Smooth muscle cell (in vitro differentiated cells): ENCODE data around the gene PRKN. TPM values are rescaled to one million over a fixed set of nuclear protein-coding genes. Genes with fewer than 3 reads are reported as not detected.
"Not testable (repeated sequence)": the region's sequence is repeated elsewhere in the genome, so short reads cannot be mapped to it uniquely, and the experiment has no call there.

Source experiments
- DNase-seq: peaks from one replicate; lab custom pipeline; 2025; ENCODE audit not compliant: unreplicated experiment; lab: John Stamatoyannopoulos, UW
- H2AFZ ChIP-seq: fragments of 200-600 bp; sonication (generic); 2 replicates; pipeline ENCODE4 v1.6.0; 2016; ENCODE audit warnings: antibody characterized with exemption, low read depth, mild to moderate bottlenecking
- H3F3A ChIP-seq: fragments of 200-600 bp; sonication (generic); 2 replicates; pipeline ENCODE4 v1.6.0; 2017; ENCODE audit warnings: antibody characterized with exemption, low read depth
- H3K27ac ChIP-seq: fragments of 200-600 bp; sonication (generic); 2 replicates; pipeline ENCODE4 v1.5.1; 2016; ENCODE audit warnings: low read depth, mild to moderate bottlenecking
- H3K27me3 ChIP-seq: fragments of 200-600 bp; sonication (generic); 2 replicates; pipeline ENCODE4 v1.6.1; 2016; ENCODE audit warnings: low read depth, mild to moderate bottlenecking
- H3K36me3 ChIP-seq: fragments of 200-600 bp; sonication (generic); 2 replicates; pipeline ENCODE4 v1.5.1; 2016; ENCODE audit warnings: low read depth
- H3K4me1 ChIP-seq: fragments of 200-600 bp; sonication (generic); 2 replicates; pipeline ENCODE4 v1.5.1; 2016; ENCODE audit warnings: low read depth
- H3K4me2 ChIP-seq: fragments of 200-600 bp; sonication (generic); 2 replicates; pipeline ENCODE4 v1.6.0; 2016; ENCODE audit warnings: mild to moderate bottlenecking
- H3K4me3 ChIP-seq: fragments of 200-600 bp; sonication (generic); 2 replicates; pipeline ENCODE4 v1.5.1; 2016; ENCODE audit warnings: mild to moderate bottlenecking
- H3K79me2 ChIP-seq: fragments of 200-600 bp; sonication (generic); 2 replicates; pipeline ENCODE4 v1.6.0; 2016; ENCODE audit warnings: low read depth, mild to moderate bottlenecking
- H3K9ac ChIP-seq: fragments of 200-600 bp; sonication (generic); 2 replicates; pipeline ENCODE4 v1.6.0; 2016; ENCODE audit warnings: low read depth
- H3K9me3 ChIP-seq: fragments of 200-600 bp; sonication (generic); replicated peaks from 2 replicates; pipeline ENCODE4 v1.5.1; 2016; ENCODE audit warnings: low read depth
- H4K20me1 ChIP-seq: fragments of 200-600 bp; sonication (generic); 2 replicates; pipeline ENCODE4 v1.6.0; 2016; ENCODE audit warnings: low read depth
- WGBS: methylation state at CpG from one replicate; pipeline ENCODE4 v1.1.7; 2016; ENCODE audit warnings: low lambda C conversion rate; 5-methylcytosine and 5-hydroxymethylcytosine counted together
- polyA plus RNA-seq: library from polyadenylated mRNA; unstranded; fragments of >200 nt; fragmentation: Nextera tagmentation; extraction: Ambion mirVana; gene quantifications from 2 replicates; pipeline ENCODE4 v1.2.1, GENCODE V29; 2016
- total RNA-seq: library from RNA; depleted of rRNA; stranded (reverse); fragments of >200 nt; gene quantifications from 2 replicates; pipeline ENCODE4 v1.2.3, GENCODE V29; 2014
- TF ChIP-seq, protein P1 (sequence below): fragments of 200-600 bp; sonication (generic); IDR thresholded peaks from 2 replicates; pipeline ENCODE4 v1.5.1; 2017; ENCODE audit warnings: borderline replicate concordance, mild to moderate bottlenecking, antibody characterized with exemption; ENCODE audit not compliant: insufficient read depth, poor library complexity, severe bottlenecking

PRKN gene
- total and polyA plus RNA-seq, 2 experiments from 2014 or later: 0.81 to 5.1 TPM

DNA sequence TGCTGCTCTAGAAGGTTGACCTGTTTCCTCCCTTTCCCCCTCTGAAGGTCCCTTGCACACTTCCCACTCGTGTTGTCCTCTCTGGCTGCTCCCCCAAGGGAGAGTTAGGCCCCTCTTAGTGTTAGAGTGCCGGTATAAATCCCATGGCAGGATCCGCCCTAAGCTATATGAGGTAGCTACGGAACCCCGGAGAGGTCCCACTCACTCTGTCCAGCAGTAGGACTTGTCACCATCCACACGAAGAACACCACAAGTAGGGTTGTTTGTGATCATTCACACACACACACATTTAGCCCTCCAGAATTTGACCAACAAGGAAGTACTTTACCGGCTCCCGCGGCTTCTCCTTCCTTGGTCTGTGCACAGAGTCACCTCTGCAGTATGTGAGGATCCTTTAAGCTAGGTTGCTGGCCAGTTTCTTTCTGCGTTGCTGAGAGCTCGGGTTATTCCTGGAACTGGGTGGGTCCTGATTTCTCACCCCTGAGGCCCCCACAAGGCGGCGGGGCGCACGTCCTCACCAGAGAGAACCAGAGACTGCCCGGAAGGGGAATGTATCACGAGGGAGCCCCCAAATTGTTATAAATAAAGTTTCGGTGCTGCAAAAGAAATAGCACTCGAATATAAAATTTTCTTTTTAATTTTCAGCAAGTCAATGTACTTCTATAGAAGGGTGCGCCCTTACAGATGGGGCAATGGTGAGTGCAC, 1412.9 kb downstream of the PRKN start:
- not testable (repeated sequence) for DNase-seq, H3K27ac ChIP-seq, H3K4me3 ChIP-seq, H3K4me1 ChIP-seq, H4K20me1 ChIP-seq, H3K9ac ChIP-seq, H3K79me2 ChIP-seq, H3K27me3 ChIP-seq, H3F3A ChIP-seq, H3K36me3 ChIP-seq, H2AFZ ChIP-seq, H3K4me2 ChIP-seq, H3K9me3 ChIP-seq
- 93% methylated on average over 20 of the region's 20 CpGs for WGBS

DNA sequence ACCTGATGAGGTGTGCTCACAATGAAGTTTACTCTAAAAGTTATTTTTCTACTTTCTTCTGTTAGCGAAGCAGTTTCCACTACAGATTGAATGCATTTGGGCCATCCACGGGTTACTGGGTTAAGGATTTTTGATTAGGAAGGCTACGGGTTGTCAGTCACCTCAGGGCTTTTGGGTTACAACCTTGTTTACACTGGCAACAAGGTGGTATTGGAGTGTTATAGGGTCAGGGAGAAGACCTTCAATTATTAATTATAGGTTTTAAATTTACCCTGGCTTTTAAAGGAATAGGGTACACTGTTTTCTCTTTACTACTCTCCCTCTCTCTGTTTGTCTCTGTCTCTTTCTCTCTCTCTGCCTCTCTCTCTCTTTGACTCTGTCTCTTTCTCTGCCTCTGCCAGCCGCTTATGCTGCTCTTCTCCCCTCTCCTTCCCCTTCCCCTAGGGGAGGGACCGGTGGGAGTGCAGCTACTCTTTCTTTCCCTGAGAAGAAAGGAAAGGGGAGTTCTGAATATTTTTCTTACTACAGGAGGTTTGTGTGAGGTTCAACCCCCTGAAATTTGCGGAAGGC, 1413.5 kb downstream of the PRKN start:
- no peak overlapping the region for H3K27ac ChIP-seq
- H3K27me3 ChIP-seq: no peaks in the 10 kb centered on the region
- no peaks in the 10 kb centered on the region for H3K79me2 ChIP-seq
- 93% methylated on average over 6 of the region's 6 CpGs for WGBS
- DNase-seq: no peak
- no peak overlapping the region for H2AFZ ChIP-seq
- no peaks in the 10 kb centered on the region for H3K36me3 ChIP-seq
- no peak overlapping the region for H3K4me3 ChIP-seq
- no peak overlapping the region for H3K9ac ChIP-seq
- no peaks in the 10 kb centered on the region for H4K20me1 ChIP-seq
- H3K9me3 ChIP-seq: no peaks in the 10 kb centered on the region
- TF ChIP-seq, protein P1, sequence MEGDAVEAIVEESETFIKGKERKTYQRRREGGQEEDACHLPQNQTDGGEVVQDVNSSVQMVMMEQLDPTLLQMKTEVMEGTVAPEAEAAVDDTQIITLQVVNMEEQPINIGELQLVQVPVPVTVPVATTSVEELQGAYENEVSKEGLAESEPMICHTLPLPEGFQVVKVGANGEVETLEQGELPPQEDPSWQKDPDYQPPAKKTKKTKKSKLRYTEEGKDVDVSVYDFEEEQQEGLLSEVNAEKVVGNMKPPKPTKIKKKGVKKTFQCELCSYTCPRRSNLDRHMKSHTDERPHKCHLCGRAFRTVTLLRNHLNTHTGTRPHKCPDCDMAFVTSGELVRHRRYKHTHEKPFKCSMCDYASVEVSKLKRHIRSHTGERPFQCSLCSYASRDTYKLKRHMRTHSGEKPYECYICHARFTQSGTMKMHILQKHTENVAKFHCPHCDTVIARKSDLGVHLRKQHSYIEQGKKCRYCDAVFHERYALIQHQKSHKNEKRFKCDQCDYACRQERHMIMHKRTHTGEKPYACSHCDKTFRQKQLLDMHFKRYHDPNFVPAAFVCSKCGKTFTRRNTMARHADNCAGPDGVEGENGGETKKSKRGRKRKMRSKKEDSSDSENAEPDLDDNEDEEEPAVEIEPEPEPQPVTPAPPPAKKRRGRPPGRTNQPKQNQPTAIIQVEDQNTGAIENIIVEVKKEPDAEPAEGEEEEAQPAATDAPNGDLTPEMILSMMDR: no peak
- no peaks in the 10 kb centered on the region for H3K4me1 ChIP-seq
- no peak overlapping the region for H3K4me2 ChIP-seq
- H3F3A ChIP-seq: no peaks in the 10 kb centered on the region

DNA sequence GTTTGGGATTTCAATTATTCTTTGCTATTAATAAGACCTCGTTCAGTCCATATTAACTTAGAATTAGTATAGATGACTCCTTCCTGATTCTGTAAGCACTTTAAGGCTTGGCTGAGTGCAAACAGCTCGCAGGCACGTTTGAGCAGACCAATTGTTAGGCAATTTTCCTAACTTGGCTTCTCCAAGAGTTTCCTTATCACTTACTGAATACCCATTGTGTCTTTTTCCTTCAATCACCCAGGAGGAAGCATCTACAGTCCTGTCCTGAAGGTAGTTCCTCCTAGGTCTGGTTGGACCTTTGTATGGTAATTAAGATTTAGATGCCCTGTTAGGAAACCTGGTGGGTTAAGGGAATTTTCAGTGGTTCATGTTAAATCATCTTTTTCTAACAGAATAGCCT, 1414.1 kb downstream of the PRKN start:
- H3K27me3 ChIP-seq, H3K9me3 ChIP-seq, H2AFZ ChIP-seq, H3K27ac ChIP-seq, H3K79me2 ChIP-seq, H3K4me2 ChIP-seq, H3K4me1 ChIP-seq, H3K4me3 ChIP-seq, H4K20me1 ChIP-seq, DNase-seq, H3K9ac ChIP-seq, H3F3A ChIP-seq, H3K36me3 ChIP-seq: not testable (repeated sequence)
- 86% methylated on average over 3 of the region's 3 CpGs for WGBS

DNA sequence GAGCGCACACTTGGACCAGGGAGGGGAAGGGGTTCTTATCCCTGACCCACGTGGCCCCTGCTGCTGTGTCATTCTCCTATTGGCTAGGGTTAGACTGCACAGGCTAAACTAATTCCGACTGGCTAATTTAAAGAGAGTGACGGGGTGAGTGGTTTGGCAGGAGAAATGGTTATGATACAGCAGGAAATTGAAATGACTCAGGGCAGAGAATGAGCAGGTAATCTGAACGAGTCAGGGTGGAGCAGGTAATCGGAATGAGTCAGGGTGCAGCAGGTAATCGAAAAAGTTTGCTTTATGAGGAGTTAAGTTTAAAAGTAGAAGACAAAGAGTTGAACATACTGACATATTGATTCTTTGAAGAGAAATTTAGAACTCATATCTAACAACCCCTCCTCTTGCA, 1417.8 kb downstream of the PRKN start:
- not testable (repeated sequence) for H3K36me3 ChIP-seq, DNase-seq, H3K4me3 ChIP-seq, H3K4me2 ChIP-seq, H3K4me1 ChIP-seq, H2AFZ ChIP-seq, H3K9ac ChIP-seq, H3F3A ChIP-seq, H3K79me2 ChIP-seq, H4K20me1 ChIP-seq, H3K27me3 ChIP-seq, H3K9me3 ChIP-seq, H3K27ac ChIP-seq
- 88% methylated on average over 7 of the region's 7 CpGs for WGBS

DNA sequence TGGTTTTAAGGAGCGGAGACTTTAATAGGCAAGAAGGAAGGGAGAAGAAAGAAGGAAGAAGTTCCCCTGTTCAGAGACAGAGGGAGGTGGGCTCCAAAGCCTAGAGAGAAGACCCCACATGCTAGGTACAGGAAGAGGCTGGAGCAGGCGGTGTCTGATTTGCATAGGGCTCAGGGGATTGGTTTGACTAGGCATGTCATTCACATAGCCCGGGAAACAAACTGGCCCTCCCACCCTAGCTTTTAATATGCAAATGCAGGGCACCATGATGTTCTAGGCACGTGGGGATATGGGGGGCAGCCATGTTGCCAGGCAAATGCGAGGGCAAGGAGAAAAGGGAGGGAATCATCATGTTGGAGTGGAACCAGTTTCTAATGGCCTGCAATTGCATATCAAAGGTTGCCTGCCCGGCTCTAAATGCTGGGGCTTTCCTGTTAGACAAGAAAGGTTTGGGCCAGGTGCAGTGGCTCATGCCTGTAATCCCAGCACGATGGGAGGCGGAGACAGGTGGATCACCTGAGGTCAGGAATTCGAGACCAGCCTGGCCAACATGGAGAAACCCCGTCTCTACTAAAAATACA, 1419.4 kb downstream of the PRKN start:
- Histone ChIP-seq H2AFZ (no peak overlapping the region), H3K4me1 (no peaks in the 10 kb centered on the region), H3K4me3 (no peak overlapping the region), H3K4me2 (no peak overlapping the region), H3K36me3 (no peaks in the 10 kb centered on the region), H3K27me3 (no peaks in the 10 kb centered on the region), H3K79me2 (no peaks in the 10 kb centered on the region), H3K9me3 (no peaks in the 10 kb centered on the region), H3F3A (no peaks in the 10 kb centered on the region), H3K27ac (no peak overlapping the region), H3K9ac (no peak overlapping the region), H4K20me1 (no peaks in the 10 kb centered on the region)
- TF ChIP-seq, protein P1: no peak
- 85% methylated on average over 10 of the region's 10 CpGs for WGBS
- no peak for DNase-seq
